Tibial nerve (tissue), 3 donors: ENCODE measurements around the gene SMOC1.

Experiments
- CTCF ChIP-seq, 5 experiments: fragments of 200-600 bp in 3 of 5; fragments of 450-650 bp in 2 of 5; sonication (generic) in 3 of 5; IDR thresholded peaks; one replicate each; pipeline ENCODE4 v1.5.1; 2016 to 2019; ENCODE audit warnings: antibody characterized with exemption in 5 of 5, mild to moderate bottlenecking in 3 of 5, moderate library complexity in 2 of 5
- POLR2A ChIP-seq, 2 donors: fragments of 450-650 bp; IDR thresholded peaks; one replicate each; pipeline ENCODE4 v1.6.1; 2017; ENCODE audit warnings: antibody characterized with exemption in 2 of 2, mild to moderate bottlenecking in 2 of 2, moderate library complexity in 2 of 2

- TF ChIP-seq CTCF (IDR thresholded peaks at IDR 0.05), result no peak
- TF ChIP-seq POLR2A (IDR thresholded peaks at IDR 0.05), result no peak
These were observed 30.8 kb downstream of the SMOC1 start for GRCh38 chr14:69909826-69910550.
